ENCODE data around the gene DFFA. TPM values are rescaled to one million over a fixed set of nuclear protein-coding genes. Genes with fewer than 3 reads are reported as not detected.
"Not testable (repeated sequence)": the region's sequence is repeated elsewhere in the genome, so short reads cannot be mapped to it uniquely, and the experiment has no call there.

DFFA gene
- total RNA-seq, 4 donors from 2014 or later: 17.9 to 32.5 (median 26.0) TPM

GRCh38 chr1:10457875-10458274 is 14.5 kb downstream of the DFFA start:
- peaks cover 0 to 6% (median 0%) of the 10 kb centered on the region in 4 donors for H3K4me1 ChIP-seq
- no peak for TF ChIP-seq CTCF (IDR thresholded peaks at IDR 0.05)
- no peak for TF ChIP-seq POLR2AphosphoS5 (IDR thresholded peaks at IDR 0.05)
- no peak for TF ChIP-seq EP300 (IDR thresholded peaks at IDR 0.05)
- no peak for TF ChIP-seq POLR2A (IDR thresholded peaks at IDR 0.05; ENCODE audit: low read depth)
- H3K36me3 ChIP-seq: peaks cover 21 to 49% (median 27%) of the 10 kb centered on the region in 4 donors
- H3K27me3 ChIP-seq: no peaks in the 10 kb centered on the region
- no peaks in the 10 kb centered on the region for H3K9me3 ChIP-seq
- intact Hi-C loops (cut with DNase I): no loop called here
- WGBS: 83% methylated on average over 9 of the region's 9 CpGs
- H3K27ac ChIP-seq (replicated peaks in 1 of 4): no peak overlapping the region
- no peak for DNase-seq (ENCODE audit: extremely low spot score)
- H3K4me3 ChIP-seq: no peak overlapping the region

- whole genome bisulfite sequencing: 71% methylated on average over 7 of the region's 7 CpGs
- H3K27ac ChIP-seq (replicated peaks in 1 of 4); intact Hi-C loops (cut with DNase I); DNase-seq (ENCODE audit: extremely low spot score); H3K9me3 ChIP-seq; H3K4me1 ChIP-seq; H3K4me3 ChIP-seq; H3K27me3 ChIP-seq: not testable (repeated sequence)
- peaks cover 16 to 45% (median 23%) of the 10 kb centered on the region in 4 donors for H3K36me3 ChIP-seq
Measured at GRCh38 chr1:10457462-10457861, 14.9 kb downstream of the DFFA start.

- intact Hi-C loops (cut with DNase I): no loop called here
- no peak overlapping the region for H3K4me3 ChIP-seq
- H3K27me3 ChIP-seq: no peaks in the 10 kb centered on the region
- no peak for DNase-seq (ENCODE audit: extremely low spot score)
- H3K9me3 ChIP-seq: no peaks in the 10 kb centered on the region
- no peak overlapping the region for H3K27ac ChIP-seq (replicated peaks in 1 of 4)
- peaks cover 0 to 6% (median under 1%) of the 10 kb centered on the region in 4 donors for H3K4me1 ChIP-seq
- H3K36me3 ChIP-seq: peaks cover 8 to 37% (median 15%) of the 10 kb centered on the region in 4 donors
- TF ChIP-seq CTCF (IDR thresholded peaks at IDR 0.05) (no peak), POLR2A (IDR thresholded peaks at IDR 0.05; ENCODE audit: low read depth) (no peak), POLR2AphosphoS5 (IDR thresholded peaks at IDR 0.05) (no peak), EP300 (IDR thresholded peaks at IDR 0.05) (no peak)
- WGBS: 77% methylated on average over 7 of the region's 7 CpGs
Measured at GRCh38 chr1:10456661-10457060, 15.7 kb downstream of the DFFA start.

GRCh38 chr1:10456048-10456447 is 16.3 kb downstream of the DFFA start:
- DNase-seq (ENCODE audit: extremely low spot score): no peak
- 87% methylated on average over 5 of the region's 5 CpGs for WGBS
- TF ChIP-seq CTCF (IDR thresholded peaks at IDR 0.05) (no peak), POLR2AphosphoS5 (IDR thresholded peaks at IDR 0.05) (no peak), EP300 (IDR thresholded peaks at IDR 0.05) (no peak), POLR2A (IDR thresholded peaks at IDR 0.05; ENCODE audit: low read depth) (no peak)
- peaks cover 2 to 31% (median 8%) of the 10 kb centered on the region in 4 donors for H3K36me3 ChIP-seq
- H3K27ac ChIP-seq (replicated peaks in 1 of 4): no peak overlapping the region
- H3K27me3 ChIP-seq: no peaks in the 10 kb centered on the region
- intact Hi-C loops (cut with DNase I): no loop called here
- H3K9me3 ChIP-seq: no peaks in the 10 kb centered on the region
- H3K4me3 ChIP-seq: no peak overlapping the region
- H3K4me1 ChIP-seq: peaks cover 0 to 12% (median 7%) of the 10 kb centered on the region in 4 donors

- no peak for DNase-seq (ENCODE audit: extremely low spot score)
- H3K36me3 ChIP-seq: no peaks in the 10 kb centered on the region
- WGBS: 6% methylated on average over 10 of the region's 10 CpGs
- H3K9me3 ChIP-seq: no peaks in the 10 kb centered on the region
- no peaks in the 10 kb centered on the region for H3K27me3 ChIP-seq
- TF ChIP-seq POLR2A (IDR thresholded peaks at IDR 0.05; ENCODE audit: low read depth): no peak
- no peak overlapping the region for H3K27ac ChIP-seq (replicated peaks in 1 of 4)
- peaks cover 0 to 19% (median 18%) of the 10 kb centered on the region in 4 donors for H3K4me1 ChIP-seq
- intact Hi-C loops (cut with DNase I): no loop called here
- H3K4me3 ChIP-seq: peak overlapping the region in 2 of 4 donors; percentile 8 to 14
Measured at GRCh38 chr1:10451287-10451686, 21.0 kb downstream of the DFFA start.

- WGBS: 23% methylated on average over 6 of the region's 6 CpGs
- no peak for DNase-seq (ENCODE audit: extremely low spot score)
- no peak overlapping the region for H3K4me3 ChIP-seq
- H3K36me3 ChIP-seq: peaks cover 0 to 2% (median 0%) of the 10 kb centered on the region in 4 donors
- H3K4me1 ChIP-seq: peaks cover 0 to 19% (median 18%) of the 10 kb centered on the region in 4 donors
- no peak for TF ChIP-seq POLR2AphosphoS5 (IDR thresholded peaks at IDR 0.05)
- no peak for TF ChIP-seq CTCF (IDR thresholded peaks at IDR 0.05)
- H3K9me3 ChIP-seq: no peaks in the 10 kb centered on the region
- no peak overlapping the region for H3K27ac ChIP-seq (replicated peaks in 1 of 4)
- intact Hi-C loops (cut with DNase I): no loop called here
- H3K27me3 ChIP-seq: no peaks in the 10 kb centered on the region
Measured at GRCh38 chr1:10450836-10451235, 21.5 kb downstream of the DFFA start.
